ENCODE measurements around the gene SPHK2. TPM values are rescaled to one million over a fixed set of nuclear protein-coding genes. Genes with fewer than 3 reads are reported as not detected.

Gene SPHK2
- total RNA-seq, 4 donors from 2014 or later, result 3.9 to 9.9 (median 5.6) TPM

DNA sequence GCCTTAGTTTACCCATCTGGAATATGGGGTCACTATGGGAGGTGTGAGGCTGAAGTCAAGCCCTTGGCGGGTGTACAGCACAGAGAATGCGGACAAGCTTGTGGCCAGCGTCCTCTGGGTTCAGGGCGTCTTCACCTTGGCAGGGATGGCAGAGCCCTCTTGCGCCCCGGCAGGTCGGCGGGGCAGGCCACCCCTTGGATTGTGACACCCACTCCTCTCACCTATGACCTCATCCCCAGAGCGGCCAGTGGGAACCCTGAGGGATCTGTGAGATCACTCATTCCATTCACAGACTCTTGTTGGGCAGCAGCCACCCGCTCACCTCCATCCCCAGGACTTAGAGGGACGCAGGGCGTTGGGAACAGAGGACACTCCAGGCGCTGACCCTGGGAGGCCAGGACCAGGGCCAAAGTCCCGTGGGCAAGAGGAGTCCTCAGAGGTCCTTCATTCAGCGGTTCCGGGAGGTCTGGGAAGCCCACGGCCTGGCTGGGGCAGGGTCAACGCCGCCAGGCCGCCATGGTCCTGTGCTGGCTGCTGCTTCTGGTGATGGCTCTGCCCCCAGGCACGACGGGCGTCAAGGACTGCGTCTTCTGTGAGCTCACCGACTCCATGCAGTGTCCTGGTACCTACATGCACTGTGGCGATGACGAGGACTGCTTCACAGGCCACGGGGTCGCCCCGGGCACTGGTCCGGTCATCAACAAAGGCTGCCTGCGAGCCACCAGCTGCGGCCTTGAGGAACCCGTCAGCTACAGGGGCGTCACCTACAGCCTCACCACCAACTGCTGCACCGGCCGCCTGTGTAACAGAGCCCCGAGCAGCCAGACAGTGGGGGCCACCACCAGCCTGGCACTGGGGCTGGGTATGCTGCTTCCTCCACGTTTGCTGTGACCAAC, 12.6 kb upstream of the SPHK2 start, which contains the start of gene SPACA4:
Gene SPACA4, plus strand, starts transcription at position 280 of the 896 bp plus-strand sequence. Its CDS starts 237 bp downstream, at position 517.
- no peaks in the 10 kb centered on the region for H3K9me3 ChIP-seq
- TF ChIP-seq POLR2AphosphoS5 (IDR thresholded peaks at IDR 0.05), result no peak
- TF ChIP-seq EP300 (IDR thresholded peaks at IDR 0.05), result no peak
- no peak for TF ChIP-seq POLR2A (IDR thresholded peaks at IDR 0.05)
- no peak for TF ChIP-seq CTCF (IDR thresholded peaks at IDR 0.05)
- no peaks in the 10 kb centered on the region for H3K36me3 ChIP-seq
- H3K27me3 ChIP-seq, result no peaks in the 10 kb centered on the region
- WGBS, result 87% methylated on average over 11 of the region's 39 CpGs
- H3K27ac ChIP-seq, result no peak within 1 kb of the TSS
- DNase-seq (ENCODE audit: low spot score in 2 of 2), result no peak
- no peaks in the 10 kb centered on the region for H3K4me1 ChIP-seq
- H3K4me3 ChIP-seq, result no peak within 1 kb of the TSS

DNA sequence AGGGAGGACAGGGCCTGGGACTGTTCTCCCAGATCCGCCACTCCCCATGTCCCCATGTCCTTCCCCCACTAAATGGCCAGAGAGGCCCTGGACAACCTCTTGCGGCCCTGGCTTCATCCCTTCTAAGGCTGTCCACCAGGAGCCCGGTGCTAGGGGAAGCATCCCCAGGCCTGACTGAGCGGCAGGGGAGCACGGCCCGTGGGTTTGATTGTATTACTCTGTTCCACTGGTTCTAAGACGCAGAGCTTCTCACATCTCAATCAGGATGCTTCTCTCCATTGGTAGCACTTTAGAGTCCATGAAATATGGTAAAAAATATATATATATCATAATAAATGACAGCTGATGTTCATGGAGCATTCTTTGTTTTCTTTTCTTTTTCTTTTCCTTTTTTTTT, 11.9 kb upstream of the SPHK2 start:
- no peaks in the 10 kb centered on the region for H3K4me1 ChIP-seq
- H3K36me3 ChIP-seq, result no peaks in the 10 kb centered on the region
- no peak overlapping the region for H3K4me3 ChIP-seq
- H3K27me3 ChIP-seq, result no peaks in the 10 kb centered on the region
- WGBS, result 92% methylated on average over 7 of the region's 7 CpGs
- no peak for TF ChIP-seq POLR2A (IDR thresholded peaks at IDR 0.05)
- TF ChIP-seq CTCF (IDR thresholded peaks at IDR 0.05), result no peak
- no peak for TF ChIP-seq EP300 (IDR thresholded peaks at IDR 0.05)
- no peak for TF ChIP-seq POLR2AphosphoS5 (IDR thresholded peaks at IDR 0.05)
- no peak for DNase-seq (ENCODE audit: low spot score in 2 of 2)
- H3K9me3 ChIP-seq, result no peaks in the 10 kb centered on the region
- no peak overlapping the region for H3K27ac ChIP-seq

DNA sequence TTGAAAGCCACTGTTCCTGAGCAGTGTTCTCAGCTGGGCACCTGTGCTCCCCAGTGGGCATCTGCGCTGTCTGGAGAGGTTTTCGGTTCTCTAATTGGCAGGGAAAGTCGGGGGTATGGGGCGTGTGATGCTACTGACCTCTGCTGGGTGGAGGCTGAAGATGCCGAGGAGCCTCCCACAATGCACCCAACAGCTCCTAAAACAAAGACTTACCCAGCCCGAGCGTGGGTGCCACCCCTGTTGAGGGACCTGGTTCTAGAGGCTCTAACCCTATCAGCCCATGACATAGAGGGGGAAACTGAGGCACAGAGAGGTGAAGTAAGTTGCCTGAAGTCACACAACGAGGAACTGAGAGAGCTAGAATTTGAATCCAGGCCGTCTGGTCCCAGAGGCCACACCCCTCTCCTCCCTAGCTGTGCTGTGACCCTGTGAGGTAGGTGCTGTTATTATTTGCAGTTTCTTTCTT, 10.5 kb upstream of the SPHK2 start:
- no peak for TF ChIP-seq POLR2AphosphoS5 (IDR thresholded peaks at IDR 0.05)
- peak in 1 of 2 donors; percentile 39 for TF ChIP-seq CTCF (IDR thresholded peaks at IDR 0.05)
- DNase-seq (ENCODE audit: low spot score in 2 of 2), result no peak
- WGBS, result 30% methylated on average over 7 of the region's 9 CpGs

GRCh38 chr19:48609571-48610108, 9.7 kb upstream of the SPHK2 start:
- Histone ChIP-seq H3K27me3 (no peaks in the 10 kb centered on the region), H3K9me3 (no peaks in the 10 kb centered on the region), H3K27ac (no peak overlapping the region), H3K4me1 (peaks cover 9% of the 10 kb centered on the region), H3K4me3 (no peak overlapping the region), H3K36me3 (peaks cover under 1% of the 10 kb centered on the region)
- no peak for DNase-seq (ENCODE audit: low spot score in 2 of 2)
- TF ChIP-seq CTCF (IDR thresholded peaks at IDR 0.05) (no peak), POLR2AphosphoS5 (IDR thresholded peaks at IDR 0.05) (no peak), POLR2A (IDR thresholded peaks at IDR 0.05) (no peak), EP300 (IDR thresholded peaks at IDR 0.05) (no peak)
- 93% methylated on average over 12 of the region's 20 CpGs for WGBS

More for the DNA sequence above, 10.5 kb upstream of the SPHK2 start:
- peaks cover under 1% of the 10 kb centered on the region for H3K4me1 ChIP-seq
- H3K27ac ChIP-seq, result no peak overlapping the region
- no peaks in the 10 kb centered on the region for H3K36me3 ChIP-seq
- H3K27me3 ChIP-seq, result no peaks in the 10 kb centered on the region
- H3K9me3 ChIP-seq, result no peaks in the 10 kb centered on the region
- H3K4me3 ChIP-seq, result no peak overlapping the region

GRCh38 chr19:48611872-48612271, 7.4 kb upstream of the SPHK2 start:
- no peak for DNase-seq (ENCODE audit: low spot score in 2 of 2)
- Histone ChIP-seq H3K4me1 (peaks cover 31% of the 10 kb centered on the region), H3K27ac (no peak overlapping the region), H3K9me3 (no peaks in the 10 kb centered on the region), H3K4me3 (no peak overlapping the region), H3K27me3 (no peaks in the 10 kb centered on the region), H3K36me3 (peaks cover 23% of the 10 kb centered on the region)
- WGBS, result 87% methylated on average over 7 of the region's 14 CpGs
- no peak for TF ChIP-seq EP300 (IDR thresholded peaks at IDR 0.05)
- TF ChIP-seq CTCF (IDR thresholded peaks at IDR 0.05), result no peak
- TF ChIP-seq POLR2AphosphoS5 (IDR thresholded peaks at IDR 0.05), result no peak
- TF ChIP-seq POLR2A (IDR thresholded peaks at IDR 0.05), result no peak

Measured in suprapubic skin (tissue), 4 donors.